ENCODE data around the gene MCTP1. TPM values are rescaled to one million over a fixed set of nuclear protein-coding genes. Genes with fewer than 3 reads are reported as not detected.

MCTP1 gene
- total RNA-seq, 4 donors from 2014 or later = 3.3 to 31.4 (median 13.4) TPM

GRCh38 chr5:94810877-94811276 is 474.0 kb downstream of the MCTP1 start:
- no peak overlapping the region for H3K4me3 ChIP-seq
- no peaks in the 10 kb centered on the region for H3K9me3 ChIP-seq
- DNase-seq = no peak
- no peaks in the 10 kb centered on the region for H3K27me3 ChIP-seq
- intact Hi-C loops (cut with DNase I; ENCODE audit: low total_unique reads) = no loop called here
- in situ Hi-C loops (cut with MboI; ENCODE audit: low pct_ligation_motif_present in 1 of 4, low pct_unique_long_range_greater_than_20kb in 1 of 4, low sequenced_read_pairs in 3 of 4) = no loop called here
- no peak for TF ChIP-seq POLR2AphosphoS5 (IDR thresholded peaks at IDR 0.05)
- no peak for TF ChIP-seq CTCF (IDR thresholded peaks at IDR 0.05)
- TF ChIP-seq POLR2A (IDR thresholded peaks at IDR 0.05) = no peak
- no peak for TF ChIP-seq EP300 (IDR thresholded peaks at IDR 0.05; ENCODE audit: low read depth)
- no peaks in the 10 kb centered on the region for H3K36me3 ChIP-seq
- WGBS, 2 donors (ENCODE audit: low coverage in 1 of 2) = 80 to 82% methylated on average over 1 to 2 of the region's 2 CpGs
- H3K27ac ChIP-seq = no peak overlapping the region
- H3K4me1 ChIP-seq = no peaks in the 10 kb centered on the region

GRCh38 chr5:94810281-94810680 is 474.6 kb downstream of the MCTP1 start:
- in situ Hi-C loops (cut with MboI; ENCODE audit: low pct_ligation_motif_present in 1 of 4, low pct_unique_long_range_greater_than_20kb in 1 of 4, low sequenced_read_pairs in 3 of 4) (no loop called here), intact Hi-C loops (cut with DNase I; ENCODE audit: low total_unique reads) (no loop called here)
- H3K27ac ChIP-seq = no peak overlapping the region
- H3K4me1 ChIP-seq = no peaks in the 10 kb centered on the region
- H3K27me3 ChIP-seq = no peaks in the 10 kb centered on the region
- H3K36me3 ChIP-seq = no peaks in the 10 kb centered on the region
- TF ChIP-seq POLR2AphosphoS5 (IDR thresholded peaks at IDR 0.05) = no peak
- no peak overlapping the region for H3K4me3 ChIP-seq
- no peaks in the 10 kb centered on the region for H3K9me3 ChIP-seq
- no peak for DNase-seq

GRCh38 chr5:94808497-94808896 is 476.4 kb downstream of the MCTP1 start:
- TF ChIP-seq POLR2AphosphoS5 (IDR thresholded peaks at IDR 0.05) (no peak), POLR2A (IDR thresholded peaks at IDR 0.05) (no peak), CTCF (IDR thresholded peaks at IDR 0.05) (no peak), EP300 (IDR thresholded peaks at IDR 0.05; ENCODE audit: low read depth) (no peak)
- Histone ChIP-seq H3K36me3 (no peaks in the 10 kb centered on the region), H3K9me3 (no peaks in the 10 kb centered on the region), H3K4me1 (no peaks in the 10 kb centered on the region), H3K27me3 (no peaks in the 10 kb centered on the region), H3K4me3 (no peak overlapping the region), H3K27ac (no peak overlapping the region)
- in situ Hi-C loops (cut with MboI; ENCODE audit: low pct_ligation_motif_present in 1 of 4, low pct_unique_long_range_greater_than_20kb in 1 of 4, low sequenced_read_pairs in 3 of 4) (no loop called here), intact Hi-C loops (cut with DNase I; ENCODE audit: low total_unique reads) (no loop called here)
- DNase-seq = no peak

DNA sequence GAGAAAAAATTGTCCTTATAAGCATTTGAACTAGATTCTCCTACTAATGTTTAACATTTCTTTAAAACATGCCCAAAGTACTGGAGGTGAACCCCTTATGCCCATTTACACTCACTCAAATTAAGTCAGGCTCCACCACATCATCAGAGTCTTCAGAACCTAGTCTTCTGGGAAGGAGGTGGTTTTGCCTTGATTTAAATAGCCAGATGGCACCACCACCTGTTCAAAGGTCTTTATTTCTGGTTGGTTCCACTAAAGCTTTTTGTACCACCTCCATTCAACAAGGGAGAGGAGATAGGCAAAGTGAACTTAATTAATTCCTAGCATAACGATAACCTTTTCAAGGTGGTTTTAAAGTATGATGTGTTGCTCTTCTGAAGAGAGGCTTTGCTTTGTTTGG is 476.9 kb downstream of the MCTP1 start:
- no peak for DNase-seq
- Histone ChIP-seq H3K36me3 (no peaks in the 10 kb centered on the region), H3K9me3 (no peaks in the 10 kb centered on the region), H3K27me3 (no peaks in the 10 kb centered on the region), H3K4me1 (no peaks in the 10 kb centered on the region), H3K4me3 (no peak overlapping the region), H3K27ac (no peak overlapping the region)
- WGBS, 2 donors (ENCODE audit: low coverage in 1 of 2) = 85 to 87% methylated on average over 1 of the region's 1 CpG
- in situ Hi-C loops (cut with MboI; ENCODE audit: low pct_ligation_motif_present in 1 of 4, low pct_unique_long_range_greater_than_20kb in 1 of 4, low sequenced_read_pairs in 3 of 4) (no loop called here), intact Hi-C loops (cut with DNase I; ENCODE audit: low total_unique reads) (no loop called here)
- no peak for TF ChIP-seq POLR2AphosphoS5 (IDR thresholded peaks at IDR 0.05)
- no peak for TF ChIP-seq CTCF (IDR thresholded peaks at IDR 0.05)
- TF ChIP-seq EP300 (IDR thresholded peaks at IDR 0.05; ENCODE audit: low read depth) = no peak
- no peak for TF ChIP-seq POLR2A (IDR thresholded peaks at IDR 0.05)

DNA sequence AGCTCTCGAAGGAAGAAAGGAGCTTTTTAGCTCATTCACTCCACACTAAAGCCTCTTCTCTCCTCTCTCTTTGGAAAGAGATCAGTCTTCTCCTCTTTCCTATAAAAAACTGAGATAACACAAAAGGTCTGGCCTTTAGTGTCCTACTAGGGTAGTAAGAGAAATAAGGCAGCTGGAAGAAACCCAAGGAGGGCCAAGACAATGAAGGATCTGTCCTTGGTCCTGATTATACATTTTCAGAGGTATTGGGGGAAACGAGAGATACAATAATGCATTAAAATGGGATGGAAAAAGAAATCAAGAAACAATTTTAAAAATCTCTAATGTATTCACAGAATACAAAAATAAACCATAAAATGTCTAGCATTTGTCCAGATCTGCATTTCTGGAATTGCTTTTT is 482.4 kb downstream of the MCTP1 start:
- Histone ChIP-seq H3K4me1 (no peaks in the 10 kb centered on the region), H3K36me3 (no peaks in the 10 kb centered on the region), H3K27ac (no peak overlapping the region), H3K4me3 (no peak overlapping the region), H3K27me3 (no peaks in the 10 kb centered on the region), H3K9me3 (no peaks in the 10 kb centered on the region)
- in situ Hi-C loops (cut with MboI; ENCODE audit: low pct_ligation_motif_present in 1 of 4, low pct_unique_long_range_greater_than_20kb in 1 of 4, low sequenced_read_pairs in 3 of 4) = no loop called here
- no peak for DNase-seq
- TF ChIP-seq CTCF (IDR thresholded peaks at IDR 0.05) (no peak), POLR2AphosphoS5 (IDR thresholded peaks at IDR 0.05) (no peak), POLR2A (IDR thresholded peaks at IDR 0.05) (no peak), EP300 (IDR thresholded peaks at IDR 0.05; ENCODE audit: low read depth) (no peak)
- intact Hi-C loops (cut with DNase I; ENCODE audit: low total_unique reads) = no loop called here
- WGBS, 2 donors (ENCODE audit: low coverage in 1 of 2) = 52 to 69% methylated on average over 2 of the region's 2 CpGs

All from transverse colon (tissue), 4 donors.